ENCODE data around the gene ARMH3. TPM values are rescaled to one million over a fixed set of nuclear protein-coding genes. Genes with fewer than 3 reads are reported as not detected.

Gene ARMH3
- total RNA-seq, 3 donors from 2014 or later = 18.4 to 27.4 (median 22.4) TPM

- intact Hi-C loops (cut with DNase I; ENCODE audit: low total_unique reads) = no loop called here
- Histone ChIP-seq H3K4me1 (no peaks in the 10 kb centered on the region), H3K36me3 (no peaks in the 10 kb centered on the region), H3K4me3 (no peak overlapping the region), H3K27me3 (no peaks in the 10 kb centered on the region), H3K27ac (no peak overlapping the region), H3K9me3 (no peaks in the 10 kb centered on the region)
- no peak for TF ChIP-seq POLR2AphosphoS5 (IDR thresholded peaks at IDR 0.05)
- TF ChIP-seq CTCF (IDR thresholded peaks at IDR 0.05) = no peak
- no peak for TF ChIP-seq POLR2A (IDR thresholded peaks at IDR 0.05)
- no peak for DNase-seq (ENCODE audit: low spot score in 2 of 2)
Observed at GRCh38 chr10:101888251-101888949, 167.6 kb downstream of the ARMH3 start.

GRCh38 chr10:101887775-101888174 lies 168.2 kb downstream of the ARMH3 start:
- TF ChIP-seq POLR2A (IDR thresholded peaks at IDR 0.05) (no peak), POLR2AphosphoS5 (IDR thresholded peaks at IDR 0.05) (no peak)
- Histone ChIP-seq H3K9me3 (no peaks in the 10 kb centered on the region), H3K27me3 (no peaks in the 10 kb centered on the region), H3K4me1 (no peaks in the 10 kb centered on the region), H3K27ac (no peak overlapping the region), H3K4me3 (no peak overlapping the region), H3K36me3 (no peaks in the 10 kb centered on the region)
- DNase-seq (ENCODE audit: low spot score in 2 of 2) = no peak
- intact Hi-C loops (cut with DNase I; ENCODE audit: low total_unique reads) = no loop called here

GRCh38 chr10:101886521-101887312 lies 169.3 kb downstream of the ARMH3 start:
- H3K36me3 ChIP-seq = no peaks in the 10 kb centered on the region
- H3K4me3 ChIP-seq = no peak overlapping the region
- H3K27ac ChIP-seq = no peak overlapping the region
- H3K9me3 ChIP-seq = no peaks in the 10 kb centered on the region
- H3K27me3 ChIP-seq = no peaks in the 10 kb centered on the region
- H3K4me1 ChIP-seq = no peaks in the 10 kb centered on the region
- no peak for TF ChIP-seq POLR2AphosphoS5 (IDR thresholded peaks at IDR 0.05)
- no peak for TF ChIP-seq CTCF (IDR thresholded peaks at IDR 0.05)
- no peak for TF ChIP-seq POLR2A (IDR thresholded peaks at IDR 0.05)
- intact Hi-C loops (cut with DNase I; ENCODE audit: low total_unique reads) = no loop called here
- DNase-seq (ENCODE audit: low spot score in 2 of 2) = no peak

- H3K27ac ChIP-seq = no peak overlapping the region
- no peaks in the 10 kb centered on the region for H3K27me3 ChIP-seq
- no peaks in the 10 kb centered on the region for H3K4me1 ChIP-seq
- TF ChIP-seq POLR2A (IDR thresholded peaks at IDR 0.05) (no peak), CTCF (IDR thresholded peaks at IDR 0.05) (no peak)
- H3K4me3 ChIP-seq = no peak overlapping the region
- intact Hi-C loops (cut with DNase I; ENCODE audit: low total_unique reads) = no loop called here
- H3K36me3 ChIP-seq = no peaks in the 10 kb centered on the region
- DNase-seq (ENCODE audit: low spot score in 2 of 2) = no peak
- H3K9me3 ChIP-seq = no peaks in the 10 kb centered on the region
Observed at GRCh38 chr10:101881036-101881774, 174.8 kb downstream of the ARMH3 start.

- Histone ChIP-seq H3K4me1 (no peaks in the 10 kb centered on the region), H3K27me3 (no peaks in the 10 kb centered on the region), H3K9me3 (no peaks in the 10 kb centered on the region), H3K36me3 (no peaks in the 10 kb centered on the region), H3K4me3 (no peak overlapping the region), H3K27ac (no peak overlapping the region)
- no peak for TF ChIP-seq CTCF (IDR thresholded peaks at IDR 0.05)
- DNase-seq (ENCODE audit: low spot score in 2 of 2) = no peak
- intact Hi-C loops (cut with DNase I; ENCODE audit: low total_unique reads) = no loop called here
Observed at GRCh38 chr10:101880232-101880573, 175.8 kb downstream of the ARMH3 start.

Data from breast epithelium (tissue), 4 donors.